SH-SY5Y (cell line): Measurements from ENCODE around the gene NEUROG3.

Experiments
- GATA2 ChIP-seq: IDR thresholded peaks from 2 replicates; pipeline ENCODE4 v1.6.1; 2011; ENCODE audit warnings: mild to moderate bottlenecking, low read depth, low read length
- GATA3 ChIP-seq: IDR thresholded peaks from 2 replicates; pipeline ENCODE4 v1.6.1; 2011; ENCODE audit warnings: low read depth, mild to moderate bottlenecking, low read length, moderate library complexity

DNA sequence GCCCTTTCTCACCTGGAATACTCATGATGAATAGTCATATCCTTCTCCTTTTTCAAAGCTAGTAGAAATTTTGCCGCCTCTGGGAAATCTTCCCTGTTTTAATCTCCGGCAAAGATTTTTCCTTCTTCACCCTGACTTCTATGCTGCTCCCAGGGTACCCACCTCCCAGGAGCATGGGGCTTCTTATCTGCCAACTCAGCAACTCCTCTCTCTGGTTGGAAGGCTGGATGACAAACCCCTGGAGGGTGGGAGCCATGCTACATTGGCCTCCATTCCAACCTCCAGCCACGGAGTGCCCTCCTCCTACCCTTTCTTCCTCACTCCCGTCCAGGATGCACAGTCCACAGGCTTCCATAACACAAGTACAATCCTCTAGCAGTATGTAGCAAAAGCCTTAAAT, 19.9 kb downstream of the NEUROG3 start:
- TF ChIP-seq GATA2 = no peak
- TF ChIP-seq GATA3 = no peak
